Skeletal muscle satellite cell (primary cell): Measurements from ENCODE around the gene CTRB2.

Experiments used
- H3K27me3 ChIP-seq: 2 replicates; pipeline ENCODE4 v1.7.0; 2013; ENCODE audit warnings: low read length; ENCODE audit not compliant: control insufficient read depth, insufficient read depth
- H3K36me3 ChIP-seq: 2 replicates; pipeline ENCODE4 v1.7.0; 2013; ENCODE audit warnings: mild to moderate bottlenecking, control low read depth, low read length; ENCODE audit not compliant: insufficient read depth
- H3K4me1 ChIP-seq: 2 replicates; pipeline ENCODE4 v1.7.0; 2013; ENCODE audit warnings: low read length; ENCODE audit not compliant: control insufficient read depth, insufficient read depth
- H3K4me2 ChIP-seq: 2 replicates; pipeline ENCODE4 v1.7.0; 2013; ENCODE audit warnings: mild to moderate bottlenecking, low read length
- H3K4me3 ChIP-seq: 2 replicates; pipeline ENCODE4 v1.7.0; 2013; ENCODE audit warnings: low read length
- H3K9ac ChIP-seq: 2 replicates; pipeline ENCODE4 v1.7.0; 2013; ENCODE audit warnings: mild to moderate bottlenecking, low read depth, low read length, moderate library complexity
- H3K9me3 ChIP-seq: replicated peaks from 2 replicates; pipeline ENCODE4 v1.7.0; 2013; ENCODE audit warnings: mild to moderate bottlenecking, control low read depth, low read length

Gene CTRB2

GRCh38 chr16:75176926-75177325 is 30.0 kb downstream of the CTRB2 start:
- H3K9ac ChIP-seq = no peak overlapping the region
- H3K4me3 ChIP-seq = no peak overlapping the region
- peaks cover 17% of the 10 kb centered on the region for H3K9me3 ChIP-seq
- H3K27me3 ChIP-seq = peaks cover 7% of the 10 kb centered on the region
- H3K4me2 ChIP-seq = no peak overlapping the region
- H3K36me3 ChIP-seq = no peaks in the 10 kb centered on the region
- no peaks in the 10 kb centered on the region for H3K4me1 ChIP-seq

DNA sequence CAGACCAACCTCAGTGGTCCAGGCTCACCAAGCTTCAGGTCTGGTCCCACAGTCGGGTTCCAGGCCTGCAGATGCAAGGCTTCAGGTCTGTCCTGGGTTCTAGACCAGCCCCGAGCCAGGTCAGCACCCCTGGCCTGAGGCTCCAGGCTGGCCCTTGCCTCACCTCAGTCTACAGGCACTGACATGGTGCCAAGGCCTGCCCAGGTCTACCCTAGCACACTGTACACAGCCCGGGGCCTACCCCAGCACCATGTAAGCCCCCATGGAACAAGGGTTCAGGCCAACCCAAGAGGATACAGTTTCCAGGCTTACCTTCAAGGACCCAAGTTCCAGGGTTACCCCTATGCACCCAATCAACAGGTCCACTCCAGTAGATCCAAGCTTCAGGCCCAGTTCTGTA is 31.9 kb downstream of the CTRB2 start:
- Histone ChIP-seq H3K27me3 (no peaks in the 10 kb centered on the region), H3K9ac (no peak overlapping the region), H3K4me3 (no peak overlapping the region), H3K36me3 (peaks cover 13% of the 10 kb centered on the region), H3K4me2 (no peak overlapping the region), H3K4me1 (no peaks in the 10 kb centered on the region), H3K9me3 (peaks cover 36% of the 10 kb centered on the region)

DNA sequence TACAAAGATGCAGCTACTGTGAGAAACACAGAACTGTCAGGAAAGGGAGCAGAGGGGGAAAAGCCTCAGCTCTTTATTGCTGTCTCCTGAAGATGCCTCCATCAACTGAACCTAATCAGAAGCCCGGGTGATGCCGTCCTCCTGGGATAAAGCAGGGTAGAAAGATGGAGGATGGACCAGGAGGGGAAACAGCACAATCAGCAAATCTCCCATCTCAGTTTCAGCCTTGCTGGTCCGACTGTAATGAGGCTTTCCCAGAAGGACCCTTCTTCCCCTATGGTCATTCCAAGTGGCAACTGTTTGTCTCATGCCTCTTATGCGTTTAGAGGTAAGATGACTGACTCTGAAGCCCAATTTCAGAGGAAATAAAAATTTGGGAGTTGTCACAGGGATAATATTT is 34.4 kb downstream of the CTRB2 start:
- H3K27me3 ChIP-seq = no peaks in the 10 kb centered on the region
- H3K36me3 ChIP-seq = peaks cover 38% of the 10 kb centered on the region
- no peak overlapping the region for H3K4me2 ChIP-seq
- no peak overlapping the region for H3K9ac ChIP-seq
- H3K4me3 ChIP-seq = no peak overlapping the region
- no peaks in the 10 kb centered on the region for H3K4me1 ChIP-seq
- peaks cover 56% of the 10 kb centered on the region for H3K9me3 ChIP-seq

- peaks cover 56% of the 10 kb centered on the region for H3K9me3 ChIP-seq
Measured at GRCh38 chr16:75169899-75170405, 37.0 kb downstream of the CTRB2 start.

DNA sequence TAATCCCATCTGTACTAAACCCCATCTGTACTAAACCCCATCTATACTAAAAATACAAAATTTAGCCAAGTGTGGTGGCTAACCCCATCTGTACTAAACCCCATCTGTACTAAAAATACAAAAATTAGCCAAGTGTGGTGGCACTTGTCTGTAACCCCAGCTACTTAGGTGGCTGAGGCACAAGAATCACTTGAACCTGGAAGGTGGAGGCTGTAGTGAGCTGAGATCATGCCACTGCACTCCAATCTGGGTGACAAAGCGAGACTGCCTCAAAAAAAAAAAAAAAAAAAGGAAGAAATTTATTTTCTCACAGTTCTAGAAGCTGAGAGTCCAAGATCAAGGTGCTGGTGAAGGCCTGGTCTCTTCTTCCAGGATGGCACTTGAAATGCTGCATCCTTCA is 46.6 kb downstream of the CTRB2 start:
- H3K4me3 ChIP-seq = no peak overlapping the region
- peaks cover 24% of the 10 kb centered on the region for H3K36me3 ChIP-seq
- H3K4me1 ChIP-seq = no peaks in the 10 kb centered on the region
- no peak overlapping the region for H3K9ac ChIP-seq
- no peak overlapping the region for H3K4me2 ChIP-seq
- no peaks in the 10 kb centered on the region for H3K9me3 ChIP-seq
- H3K27me3 ChIP-seq = no peaks in the 10 kb centered on the region

More at GRCh38 chr16:75169899-75170405, 37.0 kb downstream of the CTRB2 start:
- Histone ChIP-seq H3K27me3 (no peaks in the 10 kb centered on the region), H3K9ac (no peak overlapping the region), H3K4me3 (no peak overlapping the region), H3K36me3 (peaks cover 53% of the 10 kb centered on the region), H3K4me2 (no peak overlapping the region), H3K4me1 (no peaks in the 10 kb centered on the region)
